K562 (cell line): ENCODE data around the gene STEAP2. TPM values are rescaled to one million over a fixed set of nuclear protein-coding genes. Genes with fewer than 3 reads are reported as not detected.

Experiments
- BHLHE40 ChIP-seq: IDR thresholded peaks from 2 replicates; pipeline ENCODE4 v1.6.1; 2011; ENCODE audit warnings: low read length, improper control_type of control experiment
- HIVEP1 ChIP-seq: fragments of 250-450 bp; sonication (Bioruptor Pico); IDR thresholded peaks from 2 replicates; pipeline ENCODE4 v1.4.0; 2020; ENCODE audit warnings: mild to moderate bottlenecking
- MCM5 ChIP-seq: fragments of 450-650 bp; IDR thresholded peaks from 2 replicates; pipeline ENCODE4 v1.6.1; 2016; ENCODE audit warnings: low read depth
- NONO ChIP-seq, 2 experiments: fragments of 200-400 bp in 1 of 2; fragments of 450-650 bp in 1 of 2; formaldehyde crosslinking in 1 of 2; IDR thresholded peaks; 2 replicates each; pipeline ENCODE4 v1.6.1; 2017; ENCODE audit warnings: low read depth in 2 of 2, mild to moderate bottlenecking in 2 of 2, moderate library complexity in 2 of 2, low read length in 1 of 2
- OTX1 ChIP-seq: fragments of 450-650 bp; formaldehyde crosslinking; IDR thresholded peaks from 2 replicates; pipeline ENCODE4 v1.4.0; 2022; ENCODE audit warnings: mild to moderate bottlenecking
- SIX5 ChIP-seq, 2 experiments: IDR thresholded peaks; 2 replicates each; pipeline ENCODE4 v1.6.1; 2011; ENCODE audit warnings: low read length in 2 of 2, borderline replicate concordance in 1 of 2, low read depth in 1 of 2, mild to moderate bottlenecking in 1 of 2, moderate library complexity in 1 of 2; ENCODE audit not compliant: insufficient read depth in 1 of 2
- polyA plus RNA-seq, 8 experiments: library from polyadenylated mRNA; depleted of rRNA in 4 of 8; stranded (reverse) in 5 of 8; unstranded in 3 of 8; fragments of >200 nt; fragmentation: Nextera tagmentation in 2 of 8; fragmentation: Illumina TruSeq in 1 of 8; extraction: Ambion mirVana in 2 of 8; extraction: Trizol in 1 of 8; gene quantifications; 2 replicates each; pipeline versions ENCODE4 v1.2.1 to v1.2.3, GENCODE V29; 2011 to 2014; ENCODE audit warnings: inconsistent platforms in 1 of 8, missing spikeins in 1 of 8
- total RNA-seq, 7 experiments: library from RNA; depleted of rRNA in 6 of 7; stranded (reverse); fragments of >200 nt in 6 of 7; fragmentation: Illumina TruSeq in 2 of 7; extraction: Trizol in 2 of 7; gene quantifications; 2 replicates each; pipeline versions ENCODE4 v1.2.1 to v1.2.3, GENCODE V29; 2011 to 2021; ENCODE audit warnings: low replicate concordance in 1 of 7
- TF ChIP-seq, protein P1 (sequence below): fragments of 250-450 bp; sonication (Bioruptor Pico); IDR thresholded peaks from 2 replicates; pipeline ENCODE4 v1.4.0; 2020
- TF ChIP-seq, protein P2 (sequence below): fragments of 250-450 bp; sonication (Bioruptor Pico); IDR thresholded peaks from 2 replicates; pipeline ENCODE4 v1.9.0; 2021; ENCODE audit warnings: mild to moderate bottlenecking

STEAP2 gene
- total and polyA plus RNA-seq, 9 of the 15 experiments (the other 6 are each of a cell fraction or from before 2014, with no cell fraction given) = 0.02 to 0.03 TPM; not detected in 7

DNA sequence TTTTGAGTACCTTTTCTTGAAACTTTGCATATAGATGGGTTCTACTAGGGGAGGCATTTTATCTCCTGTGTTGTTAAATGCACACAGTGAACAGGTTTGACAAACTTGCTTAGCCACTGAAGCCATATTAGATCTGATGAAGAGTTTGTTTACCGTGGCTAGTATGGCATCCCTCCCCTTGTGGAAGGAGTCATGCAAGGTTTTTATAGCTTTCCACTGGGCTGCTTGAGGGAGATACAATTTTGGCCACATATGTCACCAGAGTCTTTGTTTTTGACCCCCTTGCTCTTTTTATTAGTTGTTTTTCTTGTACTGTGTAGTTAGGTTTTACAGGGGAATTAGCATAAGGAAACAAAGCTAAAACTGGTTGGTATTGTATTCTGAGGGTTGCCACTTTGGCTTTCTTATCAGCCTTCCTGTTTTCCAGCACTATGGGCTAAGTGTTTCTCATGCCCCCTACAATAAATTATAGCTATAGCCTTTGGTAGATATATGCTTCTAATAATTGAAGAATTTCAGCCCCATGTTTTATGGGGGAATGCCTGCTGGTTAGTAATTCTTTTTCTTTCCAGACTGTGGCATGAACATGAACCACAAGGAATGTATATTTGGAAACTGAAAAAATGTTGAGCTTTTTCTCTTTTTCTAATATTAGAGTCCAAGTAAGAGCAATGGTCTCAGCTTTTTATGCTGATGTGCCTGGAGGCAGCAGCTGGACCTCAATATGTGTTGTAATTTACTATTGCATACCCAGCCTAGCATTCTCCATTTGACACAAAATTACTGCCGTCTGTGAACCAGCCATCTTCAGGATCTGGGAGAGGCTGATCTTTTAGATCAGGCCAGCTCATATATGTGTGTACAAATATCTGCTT, 18.4 kb upstream of the STEAP2 start (continued):
- TF ChIP-seq, protein P1, sequence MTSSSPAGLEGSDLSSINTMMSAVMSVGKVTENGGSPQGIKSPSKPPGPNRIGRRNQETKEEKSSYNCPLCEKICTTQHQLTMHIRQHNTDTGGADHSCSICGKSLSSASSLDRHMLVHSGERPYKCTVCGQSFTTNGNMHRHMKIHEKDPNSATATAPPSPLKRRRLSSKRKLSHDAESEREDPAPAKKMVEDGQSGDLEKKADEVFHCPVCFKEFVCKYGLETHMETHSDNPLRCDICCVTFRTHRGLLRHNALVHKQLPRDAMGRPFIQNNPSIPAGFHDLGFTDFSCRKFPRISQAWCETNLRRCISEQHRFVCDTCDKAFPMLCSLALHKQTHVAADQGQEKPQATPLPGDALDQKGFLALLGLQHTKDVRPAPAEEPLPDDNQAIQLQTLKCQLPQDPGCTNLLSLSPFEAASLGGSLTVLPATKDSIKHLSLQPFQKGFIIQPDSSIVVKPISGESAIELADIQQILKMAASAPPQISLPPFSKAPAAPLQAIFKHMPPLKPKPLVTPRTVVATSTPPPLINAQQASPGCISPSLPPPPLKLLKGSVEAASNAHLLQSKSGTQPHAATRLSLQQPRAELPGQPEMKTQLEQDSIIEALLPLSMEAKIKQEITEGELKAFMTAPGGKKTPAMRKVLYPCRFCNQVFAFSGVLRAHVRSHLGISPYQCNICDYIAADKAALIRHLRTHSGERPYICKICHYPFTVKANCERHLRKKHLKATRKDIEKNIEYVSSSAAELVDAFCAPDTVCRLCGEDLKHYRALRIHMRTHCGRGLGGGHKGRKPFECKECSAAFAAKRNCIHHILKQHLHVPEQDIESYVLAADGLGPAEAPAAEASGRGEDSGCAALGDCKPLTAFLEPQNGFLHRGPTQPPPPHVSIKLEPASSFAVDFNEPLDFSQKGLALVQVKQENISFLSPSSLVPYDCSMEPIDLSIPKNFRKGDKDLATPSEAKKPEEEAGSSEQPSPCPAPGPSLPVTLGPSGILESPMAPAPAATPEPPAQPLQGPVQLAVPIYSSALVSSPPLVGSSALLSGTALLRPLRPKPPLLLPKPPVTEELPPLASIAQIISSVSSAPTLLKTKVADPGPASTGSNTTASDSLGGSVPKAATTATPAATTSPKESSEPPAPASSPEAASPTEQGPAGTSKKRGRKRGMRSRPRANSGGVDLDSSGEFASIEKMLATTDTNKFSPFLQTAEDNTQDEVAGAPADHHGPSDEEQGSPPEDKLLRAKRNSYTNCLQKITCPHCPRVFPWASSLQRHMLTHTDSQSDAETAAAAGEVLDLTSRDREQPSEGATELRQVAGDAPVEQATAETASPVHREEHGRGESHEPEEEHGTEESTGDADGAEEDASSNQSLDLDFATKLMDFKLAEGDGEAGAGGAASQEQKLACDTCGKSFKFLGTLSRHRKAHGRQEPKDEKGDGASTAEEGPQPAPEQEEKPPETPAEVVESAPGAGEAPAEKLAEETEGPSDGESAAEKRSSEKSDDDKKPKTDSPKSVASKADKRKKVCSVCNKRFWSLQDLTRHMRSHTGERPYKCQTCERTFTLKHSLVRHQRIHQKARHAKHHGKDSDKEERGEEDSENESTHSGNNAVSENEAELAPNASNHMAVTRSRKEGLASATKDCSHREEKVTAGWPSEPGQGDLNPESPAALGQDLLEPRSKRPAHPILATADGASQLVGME (CRISPR knock-in tag) = no peak
- no peak for TF ChIP-seq HIVEP1 (CRISPR knock-in tag)
- TF ChIP-seq OTX1 (CRISPR knock-in tag) = no peak
- no peak for TF ChIP-seq BHLHE40
- TF ChIP-seq NONO (IDR thresholded peaks at IDR 0.05; ENCODE audit: low read depth in 2 of 2, low read length in 1 of 2) = no peak
- TF ChIP-seq, protein P2, sequence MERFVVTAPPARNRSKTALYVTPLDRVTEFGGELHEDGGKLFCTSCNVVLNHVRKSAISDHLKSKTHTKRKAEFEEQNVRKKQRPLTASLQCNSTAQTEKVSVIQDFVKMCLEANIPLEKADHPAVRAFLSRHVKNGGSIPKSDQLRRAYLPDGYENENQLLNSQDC (CRISPR knock-in tag) = no peak
- no peak for TF ChIP-seq SIX5 (IDR thresholded peaks at IDR 0.05; ENCODE audit: borderline replicate concordance in 1 of 2, insufficient read depth in 1 of 2, low read depth in 1 of 2, low read length in 2 of 2)
- no peak for TF ChIP-seq MCM5
